ENCODE data around the gene GPATCH1. TPM values are rescaled to one million over a fixed set of nuclear protein-coding genes. Genes with fewer than 3 reads are reported as not detected.

The GPATCH1 gene
- total RNA-seq, 2 experiments from 2014 or later, result 9.8 to 10.7 TPM

GRCh38 chr19:33132425-33132824, 51.4 kb downstream of the GPATCH1 start:
- no peaks in the 10 kb centered on the region for H4K20me1 ChIP-seq (ENCODE audit: insufficient read depth, low read length)
- no peak overlapping the region for H3K27ac ChIP-seq (ENCODE audit: low read depth, low read length, poor library complexity, severe bottlenecking)
- no peak overlapping the region for H3K4me3 ChIP-seq (ENCODE audit: low read depth, low read length, poor library complexity, severe bottlenecking)
- no peak overlapping the region for H2AFZ ChIP-seq (ENCODE audit: low read length)
- H3K9me3 ChIP-seq (ENCODE audit: low read length), result no peaks in the 10 kb centered on the region
- ChIA-PET POLR2A (no interaction called here), CTCF (ENCODE audit: unreplicated experiment) (no interaction called here)
- DNase-seq (ENCODE audit: low spot score), result no peak
- H3K4me2 ChIP-seq (ENCODE audit: low read length), result no peak overlapping the region
- no peaks in the 10 kb centered on the region for H3K4me1 ChIP-seq (ENCODE audit: insufficient read depth, low read length, poor library complexity, severe bottlenecking)
- BruUV-seq (replicated peaks), result no TSS peak
- H3K9me2 ChIP-seq (ENCODE audit: insufficient read depth, low read length), result no peaks in the 10 kb centered on the region
- peaks cover 7% of the 10 kb centered on the region for H3K36me3 ChIP-seq (ENCODE audit: insufficient read depth, low read length)
- H3K79me2 ChIP-seq (ENCODE audit: insufficient read depth, low read depth, low read length), result no peaks in the 10 kb centered on the region
- intact Hi-C loops (cut with micrococcal nuclease; ENCODE audit: unreplicated experiment), result no loop called here
- TF ChIP-seq EZH2phosphoT487 (IDR thresholded peaks at IDR 0.05; ENCODE audit: borderline replicate concordance, low read depth, low read length), result no peak
- TF ChIP-seq, protein P1, sequence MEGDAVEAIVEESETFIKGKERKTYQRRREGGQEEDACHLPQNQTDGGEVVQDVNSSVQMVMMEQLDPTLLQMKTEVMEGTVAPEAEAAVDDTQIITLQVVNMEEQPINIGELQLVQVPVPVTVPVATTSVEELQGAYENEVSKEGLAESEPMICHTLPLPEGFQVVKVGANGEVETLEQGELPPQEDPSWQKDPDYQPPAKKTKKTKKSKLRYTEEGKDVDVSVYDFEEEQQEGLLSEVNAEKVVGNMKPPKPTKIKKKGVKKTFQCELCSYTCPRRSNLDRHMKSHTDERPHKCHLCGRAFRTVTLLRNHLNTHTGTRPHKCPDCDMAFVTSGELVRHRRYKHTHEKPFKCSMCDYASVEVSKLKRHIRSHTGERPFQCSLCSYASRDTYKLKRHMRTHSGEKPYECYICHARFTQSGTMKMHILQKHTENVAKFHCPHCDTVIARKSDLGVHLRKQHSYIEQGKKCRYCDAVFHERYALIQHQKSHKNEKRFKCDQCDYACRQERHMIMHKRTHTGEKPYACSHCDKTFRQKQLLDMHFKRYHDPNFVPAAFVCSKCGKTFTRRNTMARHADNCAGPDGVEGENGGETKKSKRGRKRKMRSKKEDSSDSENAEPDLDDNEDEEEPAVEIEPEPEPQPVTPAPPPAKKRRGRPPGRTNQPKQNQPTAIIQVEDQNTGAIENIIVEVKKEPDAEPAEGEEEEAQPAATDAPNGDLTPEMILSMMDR (conservative IDR thresholded peaks at IDR 0.05; ENCODE audit: low read length), result peak; percentile 55

GRCh38 chr19:33133438-33134031, 52.6 kb downstream of the GPATCH1 start:
- ChIA-PET POLR2A (no interaction called here), CTCF (ENCODE audit: unreplicated experiment) (no interaction called here)
- Histone ChIP-seq H3K27ac (ENCODE audit: low read depth, low read length, poor library complexity, severe bottlenecking) (no peak overlapping the region), H3K9me2 (ENCODE audit: insufficient read depth, low read length) (no peaks in the 10 kb centered on the region), H3K79me2 (ENCODE audit: insufficient read depth, low read depth, low read length) (no peaks in the 10 kb centered on the region), H3K9me3 (ENCODE audit: low read length) (no peaks in the 10 kb centered on the region), H3K4me3 (ENCODE audit: low read depth, low read length, poor library complexity, severe bottlenecking) (no peak overlapping the region), H2AFZ (ENCODE audit: low read length) (no peak overlapping the region), H3K4me2 (ENCODE audit: low read length) (no peak overlapping the region), H3K36me3 (ENCODE audit: insufficient read depth, low read length) (peaks cover under 1% of the 10 kb centered on the region), H3K4me1 (ENCODE audit: insufficient read depth, low read length, poor library complexity, severe bottlenecking) (no peaks in the 10 kb centered on the region), H4K20me1 (ENCODE audit: insufficient read depth, low read length) (no peaks in the 10 kb centered on the region)
- DNase-seq (ENCODE audit: low spot score), result no peak
- intact Hi-C loops (cut with micrococcal nuclease; ENCODE audit: unreplicated experiment), result no loop called here
- BruUV-seq (replicated peaks), result no TSS peak
- TF ChIP-seq EZH2phosphoT487 (IDR thresholded peaks at IDR 0.05; ENCODE audit: borderline replicate concordance, low read depth, low read length), result no peak
- TF ChIP-seq, protein P1 (conservative IDR thresholded peaks at IDR 0.05; ENCODE audit: low read length), result no peak

DNA sequence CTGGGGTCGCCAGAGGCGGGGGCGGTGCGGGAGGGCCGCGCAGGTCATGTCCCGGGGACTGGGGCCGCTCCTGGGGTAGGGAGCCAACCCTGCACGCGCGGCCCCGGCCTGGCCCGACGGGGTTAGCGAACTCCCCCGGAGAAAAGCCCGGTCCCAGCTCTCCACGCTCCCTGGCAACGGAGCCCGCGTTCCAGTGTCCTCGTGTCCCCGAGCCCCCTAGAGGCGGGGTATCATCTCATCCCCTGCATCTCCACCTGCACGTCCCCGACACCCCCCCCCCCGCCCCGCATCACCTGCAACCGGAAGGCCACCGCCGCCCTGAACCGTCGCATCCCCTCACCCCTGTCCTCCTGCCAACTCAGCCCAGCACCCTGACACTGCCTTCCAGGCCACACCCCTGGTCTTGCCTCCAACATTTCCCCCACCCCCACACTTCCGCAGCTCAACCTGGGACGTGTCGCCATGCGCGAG, 53.6 kb downstream of the GPATCH1 start:
- no peaks in the 10 kb centered on the region for H3K79me2 ChIP-seq (ENCODE audit: insufficient read depth, low read depth, low read length)
- ChIA-PET CTCF (ENCODE audit: unreplicated experiment) (no interaction called here), POLR2A (interaction anchor here (0.6 kb wide), 1 partner anchor 178 kb away, joined by 4 read pairs; no protein-coding TSS in a partner anchor)
- intact Hi-C loops (cut with micrococcal nuclease; ENCODE audit: unreplicated experiment), result no loop called here
- no peaks in the 10 kb centered on the region for H3K36me3 ChIP-seq (ENCODE audit: insufficient read depth, low read length)
- BruUV-seq (replicated peaks), result no TSS peak
- no peaks in the 10 kb centered on the region for H4K20me1 ChIP-seq (ENCODE audit: insufficient read depth, low read length)
- H3K4me2 ChIP-seq (ENCODE audit: low read length), result no peak overlapping the region
- H3K27ac ChIP-seq (ENCODE audit: low read depth, low read length, poor library complexity, severe bottlenecking), result no peak overlapping the region
- H3K4me3 ChIP-seq (ENCODE audit: low read depth, low read length, poor library complexity, severe bottlenecking), result no peak overlapping the region
- TF ChIP-seq, protein P1 (conservative IDR thresholded peaks at IDR 0.05; ENCODE audit: low read length), result no peak
- no peak for TF ChIP-seq EZH2phosphoT487 (IDR thresholded peaks at IDR 0.05; ENCODE audit: borderline replicate concordance, low read depth, low read length)
- no peaks in the 10 kb centered on the region for H3K9me3 ChIP-seq (ENCODE audit: low read length)
- H3K9me2 ChIP-seq (ENCODE audit: insufficient read depth, low read length), result no peaks in the 10 kb centered on the region
- no peak overlapping the region for H2AFZ ChIP-seq (ENCODE audit: low read length)
- H3K4me1 ChIP-seq (ENCODE audit: insufficient read depth, low read length, poor library complexity, severe bottlenecking), result no peaks in the 10 kb centered on the region
- DNase-seq (ENCODE audit: low spot score), result no peak

All from OCI-LY7 (cell line).